ENCODE results near the gene NTN4.

DNA sequence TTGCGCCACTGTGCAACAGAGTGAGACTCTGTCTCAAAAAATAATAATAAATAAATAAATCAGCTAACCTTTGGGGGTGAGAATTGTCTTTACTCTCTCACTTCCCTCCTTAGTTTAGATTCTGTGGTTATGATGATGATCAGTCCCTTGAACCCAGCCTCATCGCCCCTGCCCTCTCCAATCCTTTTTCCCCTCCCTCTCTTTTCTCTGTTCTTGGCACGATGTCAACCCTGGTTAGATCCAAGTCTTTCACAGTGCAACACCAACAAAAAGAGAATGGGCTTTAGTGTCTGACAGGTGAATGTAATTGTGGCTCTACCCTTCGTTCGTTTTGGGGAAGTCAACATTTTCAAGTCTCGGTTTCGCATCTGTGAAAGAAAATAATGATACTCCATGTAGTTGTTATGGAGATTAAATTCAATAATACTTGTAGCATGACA lies 59.0 kb downstream of the NTN4 start:
- TF ChIP-seq, protein P1, sequence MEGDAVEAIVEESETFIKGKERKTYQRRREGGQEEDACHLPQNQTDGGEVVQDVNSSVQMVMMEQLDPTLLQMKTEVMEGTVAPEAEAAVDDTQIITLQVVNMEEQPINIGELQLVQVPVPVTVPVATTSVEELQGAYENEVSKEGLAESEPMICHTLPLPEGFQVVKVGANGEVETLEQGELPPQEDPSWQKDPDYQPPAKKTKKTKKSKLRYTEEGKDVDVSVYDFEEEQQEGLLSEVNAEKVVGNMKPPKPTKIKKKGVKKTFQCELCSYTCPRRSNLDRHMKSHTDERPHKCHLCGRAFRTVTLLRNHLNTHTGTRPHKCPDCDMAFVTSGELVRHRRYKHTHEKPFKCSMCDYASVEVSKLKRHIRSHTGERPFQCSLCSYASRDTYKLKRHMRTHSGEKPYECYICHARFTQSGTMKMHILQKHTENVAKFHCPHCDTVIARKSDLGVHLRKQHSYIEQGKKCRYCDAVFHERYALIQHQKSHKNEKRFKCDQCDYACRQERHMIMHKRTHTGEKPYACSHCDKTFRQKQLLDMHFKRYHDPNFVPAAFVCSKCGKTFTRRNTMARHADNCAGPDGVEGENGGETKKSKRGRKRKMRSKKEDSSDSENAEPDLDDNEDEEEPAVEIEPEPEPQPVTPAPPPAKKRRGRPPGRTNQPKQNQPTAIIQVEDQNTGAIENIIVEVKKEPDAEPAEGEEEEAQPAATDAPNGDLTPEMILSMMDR (IDR thresholded peaks at IDR 0.05), result no peak
- TF ChIP-seq EP300 (IDR thresholded peaks at IDR 0.05) (no peak), POLR2A (IDR thresholded peaks at IDR 0.05) (no peak)

Measured in ovary (tissue), 3 donors.